GM12878 (cell line): ENCODE data around the gene ICAM2. TPM values are rescaled to one million over a fixed set of nuclear protein-coding genes. Genes with fewer than 3 reads are reported as not detected.

Experiments used
- ATAC-seq: fragments of 200-7000 bp; cut with Tn5 transposase; 3 replicates; pipeline ENCODE4 v1.9.1; 2020; ENCODE audit warnings: mild to moderate bottlenecking, moderate library complexity
- BruUV-seq: library from RNA; stranded (reverse); fragments of 400-500 nt; replicated peaks from 2 replicates; lab custom pipeline; 2021; lab: Mats Ljungman, UMichigan
- CTCF ChIA-PET: fragments of 300-600 bp; sonication (Branson Sonifier 250); formaldehyde crosslinking; extraction: SDS; loops from one replicate; lab custom pipeline; 2021; ENCODE audit warnings: inconsistent platforms; lab: Yijun Ruan, JAX
- POLR2A ChIA-PET: fragments of 350-600 bp; formaldehyde crosslinking; extraction: SDS; loops from one replicate; lab custom pipeline; 2021; ENCODE audit warnings: inconsistent platforms; lab: Charles Lee
- RAD21 ChIA-PET: fragments of 300-600 bp; sonication (Branson Sonifier 250); formaldehyde crosslinking; loops from one replicate; lab custom pipeline; 2023; ENCODE audit warnings: antibody characterized with exemption; ENCODE audit not compliant: unreplicated experiment; lab: Charles Lee
- SMC1A ChIA-PET: fragments of 300-600 bp; sonication (Branson Sonifier 250); formaldehyde crosslinking; loops from one replicate; lab custom pipeline; 2023; ENCODE audit not compliant: unreplicated experiment, uncharacterized antibody; lab: Charles Lee
- DNase-seq: peaks from one replicate; pipeline ENCODE4 v3.0.0-alpha.2; 2011; ENCODE audit warnings: low read depth, low spot score
- FAIRE-seq: peaks from 3 replicates; lab custom pipeline; 2011; peaks lifted over from hg19 to GRCh38; lab: Jason Lieb, UNC
- H2AFZ ChIP-seq: 2 replicates; pipeline ENCODE4 v1.6.0; 2011; ENCODE audit warnings: low read depth, low read length, control low read depth; ENCODE audit not compliant: control insufficient read depth
- H3K27ac ChIP-seq: 2 replicates; pipeline ENCODE4 v1.5.1; 2011; ENCODE audit warnings: control low read depth; ENCODE audit not compliant: control insufficient read depth, insufficient read depth
- H3K27me3 ChIP-seq, 2 experiments: replicated peaks in 1 of 2; 2 replicates each; pipeline versions ENCODE4 v1.6.0 to v1.6.1; 2011; ENCODE audit warnings: low read length in 1 of 2; ENCODE audit not compliant: control insufficient read depth in 2 of 2, insufficient read depth in 2 of 2
- H3K36me3 ChIP-seq, 2 experiments: 2 replicates each; pipeline ENCODE4 v1.5.1; 2011; ENCODE audit warnings: low read length in 1 of 2; ENCODE audit not compliant: control insufficient read depth in 2 of 2, insufficient read depth in 2 of 2
- H3K4me1 ChIP-seq: 2 replicates; pipeline ENCODE4 v1.6.1; 2011; ENCODE audit warnings: mild to moderate bottlenecking, low read length, moderate library complexity, mixed read lengths; ENCODE audit not compliant: control insufficient read depth, insufficient read depth
- H3K4me2 ChIP-seq: 2 replicates; pipeline ENCODE4 v1.6.0; 2011; ENCODE audit warnings: control low read depth; ENCODE audit not compliant: control insufficient read depth, insufficient read depth
- H3K4me3 ChIP-seq: fragments of 200-600 bp; sonication (generic); 2 replicates; pipeline ENCODE4 v1.5.1; 2016
- H3K79me2 ChIP-seq: 2 replicates; pipeline ENCODE4 v1.6.0; 2011; ENCODE audit warnings: low read length; ENCODE audit not compliant: control insufficient read depth, insufficient read depth
- H3K9ac ChIP-seq: 2 replicates; pipeline ENCODE4 v1.8.0; 2011; ENCODE audit warnings: low read length, control low read depth, mixed read lengths; ENCODE audit not compliant: control insufficient read depth, insufficient read depth
- H3K9me3 ChIP-seq: replicated peaks from 3 replicates; pipeline ENCODE4 v1.5.1; 2011; ENCODE audit warnings: mild to moderate bottlenecking, low read length; ENCODE audit not compliant: control insufficient read depth, insufficient read depth
- H4K20me1 ChIP-seq: 2 replicates; pipeline ENCODE4 v1.6.0; 2011; ENCODE audit not compliant: control insufficient read depth, insufficient read depth
- BCL3 ChIP-seq: IDR thresholded peaks from 2 replicates; pipeline ENCODE4 v1.6.1; 2011; ENCODE audit warnings: borderline replicate concordance, low read depth, mild to moderate bottlenecking, moderate library complexity, low read length; ENCODE audit not compliant: insufficient read depth, poor library complexity, severe bottlenecking
- CREM ChIP-seq: IDR thresholded peaks from 2 replicates; pipeline ENCODE4 v1.6.1; 2014; ENCODE audit warnings: antibody characterized with exemption, low read depth
- HCFC1 ChIP-seq: fragments of 150-350 bp; IDR thresholded peaks from 2 replicates; pipeline ENCODE4 v1.6.1; 2014; ENCODE audit warnings: low read length
- HDAC2 ChIP-seq: fragments of 200-600 bp; sonication (generic); IDR thresholded peaks from 2 replicates; pipeline ENCODE4 v1.6.1; 2017
- RB1 ChIP-seq: fragments of 450-650 bp; formaldehyde crosslinking; IDR thresholded peaks from 2 replicates; pipeline ENCODE4 v1.6.1; 2017; ENCODE audit warnings: mild to moderate bottlenecking, borderline replicate concordance
- SIN3A ChIP-seq: IDR thresholded peaks from 2 replicates; pipeline ENCODE4 v1.6.1; 2012; ENCODE audit warnings: low read depth, low read length, improper control_type of control experiment
- SUPT20H ChIP-seq: IDR thresholded peaks from 2 replicates; pipeline ENCODE4 v1.6.1; 2011; ENCODE audit warnings: low read depth, mild to moderate bottlenecking, low read length, moderate library complexity, borderline replicate concordance; ENCODE audit not compliant: control insufficient read depth
- TAF1 ChIP-seq: IDR thresholded peaks from 2 replicates; pipeline ENCODE4 v1.6.1; 2011; ENCODE audit warnings: mild to moderate bottlenecking, low read depth, low read length, borderline replicate concordance
- WGBS: methylation state at CpG from one replicate; pipeline ENCODE4 v1.1.6; 2016; ENCODE audit warnings: low lambda C conversion rate; ENCODE audit not compliant: insufficient replicate concordance, insufficient coverage; ENCODE audit errors: missing lambda C conversion rate; 5-methylcytosine and 5-hydroxymethylcytosine counted together
- in situ Hi-C: fragments of 300-500 bp; cut with MboI; formaldehyde crosslinking; loops from 9 replicates; pipeline ENCODE4 v1.14.3; 2018; ENCODE audit warnings: mixed read lengths
- intact Hi-C: fragments of 100-400 bp; cut with micrococcal nuclease; formaldehyde crosslinking; loops from one replicate; pipeline ENCODE4 v1.14.2; 2022; ENCODE audit not compliant: unreplicated experiment
- polyA plus RNA-seq, 11 experiments: library from polyadenylated mRNA; depleted of rRNA in 4 of 11; unstranded in 6 of 11; stranded (reverse) in 5 of 11; fragments of >200 nt; fragmentation: Nextera tagmentation in 4 of 11; fragmentation: Illumina TruSeq in 1 of 11; extraction: Ambion mirVana in 4 of 11; extraction: Trizol in 1 of 11; gene quantifications; 1 replicate in 1 of 11; 2 replicates in 10 of 11; pipeline versions ENCODE4 v1.2.1 to v1.2.3, GENCODE V29; 2011 to 2016; ENCODE audit warnings: inconsistent platforms in 2 of 11, missing spikeins in 2 of 11, low read depth in 1 of 11
- total RNA-seq, 4 experiments: library from RNA; depleted of rRNA in 3 of 4; stranded (reverse); fragments of >200 nt in 3 of 4; fragmentation: Illumina TruSeq in 1 of 4; extraction: Trizol in 1 of 4; gene quantifications; 2 replicates each; pipeline versions ENCODE4 v1.2.1 to v1.2.3, GENCODE V29; 2013 to 2021
- TF ChIP-seq, protein P1 (sequence below): fragments of 450-650 bp; IDR thresholded peaks from 2 replicates; pipeline ENCODE4 v1.6.1; 2016; ENCODE audit warnings: mild to moderate bottlenecking, moderate library complexity, borderline replicate concordance
- TF ChIP-seq, protein P2 (sequence below): IDR thresholded peaks from 2 replicates; pipeline ENCODE4 v1.6.1; 2011; ENCODE audit warnings: low read depth, mild to moderate bottlenecking, low read length, moderate library complexity, borderline replicate concordance; ENCODE audit errors: extremely low read depth

Gene ICAM2
- total and polyA plus RNA-seq, 10 of the 15 experiments (the other 5 are each of a cell fraction or from before 2014, with no cell fraction given): 23.6 to 108 (median 58.1) TPM

GRCh38 chr17:64040206-64040605 lies 19.8 kb upstream of the ICAM2 start:
- H3K9ac ChIP-seq: no peak overlapping the region
- H3K4me1 ChIP-seq: no peaks in the 10 kb centered on the region
- no peak overlapping the region for H3K4me3 ChIP-seq
- ChIA-PET RAD21 (interaction anchor here (0.8 kb wide), 1 partner anchor 94 kb away, joined by 3 read pairs; no protein-coding TSS in a partner anchor), CTCF (interaction anchor here (3.0 kb wide), 1 partner anchor 93 kb away, joined by 23 read pairs; no protein-coding TSS in a partner anchor), POLR2A (no interaction called here), SMC1A (interaction anchor here (1.4 kb wide), 1 partner anchor 15 kb away, joined by 4 read pairs; no protein-coding TSS in a partner anchor)
- no peaks in the 10 kb centered on the region for H3K9me3 ChIP-seq
- no peaks in the 10 kb centered on the region for H3K79me2 ChIP-seq
- ATAC-seq: no peak
- no TSS peak for BruUV-seq
- WGBS: 81% methylated on average over 6 of the region's 6 CpGs
- no peak overlapping the region for H3K4me2 ChIP-seq
- TF ChIP-seq SIN3A (no peak), HDAC2 (no peak), TAF1 (no peak), CREM (no peak), BCL3 (no peak), SUPT20H (no peak), HCFC1 (no peak), RB1 (no peak)
- TF ChIP-seq, protein P1, sequence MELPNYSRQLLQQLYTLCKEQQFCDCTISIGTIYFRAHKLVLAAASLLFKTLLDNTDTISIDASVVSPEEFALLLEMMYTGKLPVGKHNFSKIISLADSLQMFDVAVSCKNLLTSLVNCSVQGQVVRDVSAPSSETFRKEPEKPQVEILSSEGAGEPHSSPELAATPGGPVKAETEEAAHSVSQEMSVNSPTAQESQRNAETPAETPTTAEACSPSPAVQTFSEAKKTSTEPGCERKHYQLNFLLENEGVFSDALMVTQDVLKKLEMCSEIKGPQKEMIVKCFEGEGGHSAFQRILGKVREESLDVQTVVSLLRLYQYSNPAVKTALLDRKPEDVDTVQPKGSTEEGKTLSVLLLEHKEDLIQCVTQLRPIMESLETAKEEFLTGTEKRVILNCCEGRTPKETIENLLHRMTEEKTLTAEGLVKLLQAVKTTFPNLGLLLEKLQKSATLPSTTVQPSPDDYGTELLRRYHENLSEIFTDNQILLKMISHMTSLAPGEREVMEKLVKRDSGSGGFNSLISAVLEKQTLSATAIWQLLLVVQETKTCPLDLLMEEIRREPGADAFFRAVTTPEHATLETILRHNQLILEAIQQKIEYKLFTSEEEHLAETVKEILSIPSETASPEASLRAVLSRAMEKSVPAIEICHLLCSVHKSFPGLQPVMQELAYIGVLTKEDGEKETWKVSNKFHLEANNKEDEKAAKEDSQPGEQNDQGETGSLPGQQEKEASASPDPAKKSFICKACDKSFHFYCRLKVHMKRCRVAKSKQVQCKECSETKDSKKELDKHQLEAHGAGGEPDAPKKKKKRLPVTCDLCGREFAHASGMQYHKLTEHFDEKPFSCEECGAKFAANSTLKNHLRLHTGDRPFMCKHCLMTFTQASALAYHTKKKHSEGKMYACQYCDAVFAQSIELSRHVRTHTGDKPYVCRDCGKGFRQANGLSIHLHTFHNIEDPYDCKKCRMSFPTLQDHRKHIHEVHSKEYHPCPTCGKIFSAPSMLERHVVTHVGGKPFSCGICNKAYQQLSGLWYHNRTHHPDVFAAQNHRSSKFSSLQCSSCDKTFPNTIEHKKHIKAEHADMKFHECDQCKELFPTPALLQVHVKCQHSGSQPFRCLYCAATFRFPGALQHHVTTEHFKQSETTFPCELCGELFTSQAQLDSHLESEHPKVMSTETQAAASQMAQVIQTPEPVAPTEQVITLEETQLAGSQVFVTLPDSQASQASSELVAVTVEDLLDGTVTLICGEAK: no peak
- TF ChIP-seq, protein P2, sequence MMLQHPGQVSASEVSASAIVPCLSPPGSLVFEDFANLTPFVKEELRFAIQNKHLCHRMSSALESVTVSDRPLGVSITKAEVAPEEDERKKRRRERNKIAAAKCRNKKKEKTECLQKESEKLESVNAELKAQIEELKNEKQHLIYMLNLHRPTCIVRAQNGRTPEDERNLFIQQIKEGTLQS: no peak
- in situ Hi-C loops (loop anchor here (25.0 kb wide), 1 partner anchor 247 kb away; no protein-coding TSS in a partner anchor), intact Hi-C loops (no loop called here)
- H3K36me3 ChIP-seq: peaks cover 8 to 9% of the 10 kb centered on the region in 2 experiments
- DNase-seq: no peak
- no peaks in the 10 kb centered on the region for H4K20me1 ChIP-seq
- no peak for FAIRE-seq
- no peaks in the 10 kb centered on the region for H3K27me3 ChIP-seq
- no peak overlapping the region for H3K27ac ChIP-seq
- no peak overlapping the region for H2AFZ ChIP-seq
